H1 (cell line): Measurements from ENCODE around the gene DYRK1B. TPM values are rescaled to one million over a fixed set of nuclear protein-coding genes. Genes with fewer than 3 reads are reported as not detected.

Source experiments
- ASH2L ChIP-seq: fragments of 200-600, 300-600 bp; sonication (generic); IDR thresholded peaks from one replicate; pipeline ENCODE4 v1.7.1; 2017; ENCODE audit warnings: low read length
- NANOG ChIP-seq: IDR thresholded peaks from 2 replicates; pipeline ENCODE4 v1.6.1; 2011; ENCODE audit warnings: low read length, low read depth, mild to moderate bottlenecking, inconsistent platforms; ENCODE audit not compliant: insufficient read depth, poor library complexity, severe bottlenecking
- RAD21 ChIP-seq, 2 experiments: IDR thresholded peaks in 1 of 2; conservative IDR thresholded peaks in 1 of 2; 2 replicates each; pipeline ENCODE4 v1.6.1; 2011; ENCODE audit warnings: low read depth in 2 of 2, low read length in 2 of 2, improper control_type of control experiment in 1 of 2, inconsistent platforms in 1 of 2, mild to moderate bottlenecking in 1 of 2, moderate library complexity in 1 of 2
- ZNF274 ChIP-seq: IDR thresholded peaks from 2 replicates; pipeline ENCODE4 v1.7.0; 2012; ENCODE audit warnings: low read length, borderline replicate concordance; ENCODE audit errors: extremely low read depth
- polyA plus RNA-seq, 7 experiments: library from polyadenylated mRNA; depleted of rRNA in 3 of 7; stranded (reverse) in 5 of 7; unstranded in 2 of 7; fragments of >200 nt in 5 of 7; fragments of 200-250 nt in 2 of 7; gene quantifications; 1 replicate in 5 of 7; 2 replicates in 1 of 7; 4 replicates in 1 of 7; pipeline versions ENCODE4 v1.2.1 to v1.2.3, GENCODE V29; 2011 to 2013; ENCODE audit warnings: missing spikeins in 2 of 7, mixed read lengths in 2 of 7
- total RNA-seq: library from RNA; stranded (reverse); fragmentation: NEBNext Ultra II Directional; extraction: Animal tissue kit (Norgen Biotek cat#: 25700); gene quantifications from 2 replicates; pipeline ENCODE4 v1.2.1, GENCODE V29; 2021

The DYRK1B gene
- total and polyA plus RNA-seq, 2 of the 8 experiments (the other 6 are each of a cell fraction or from before 2014, with no cell fraction given), result 6.9 to 14.8 TPM

DNA sequence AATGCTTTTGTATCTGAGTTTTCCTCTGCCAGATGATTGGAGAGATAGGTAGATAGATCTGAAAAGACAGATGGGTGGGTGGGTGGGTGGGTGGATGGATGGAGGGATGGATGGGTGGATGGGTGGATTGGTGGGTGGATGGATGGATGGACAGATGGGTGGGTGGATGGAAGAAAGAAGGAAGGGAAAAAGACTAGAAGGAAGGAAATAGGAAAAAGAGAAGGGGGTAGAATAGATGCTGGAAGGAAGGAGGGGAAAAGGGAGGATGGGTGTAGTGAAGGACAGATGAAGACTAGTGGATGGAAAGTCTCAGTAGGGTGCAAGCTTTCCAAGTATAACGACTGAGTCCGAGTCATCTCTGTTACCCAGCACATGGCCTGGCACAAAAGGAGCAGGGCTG lies 31.2 kb upstream of the DYRK1B start (continued):
- TF ChIP-seq NANOG (no peak), ZNF274 (no peak), ASH2L (no peak), RAD21 (IDR thresholded peaks at IDR 0.05 in 1 of 2, conservative IDR thresholded peaks at IDR 0.05 in 1 of 2; ENCODE audit: low read depth in 2 of 2, low read length in 2 of 2) (no peak)
